ENCODE data around the gene STUM. TPM values are rescaled to one million over a fixed set of nuclear protein-coding genes. Genes with fewer than 3 reads are reported as not detected.

STUM gene
- total and polyA plus RNA-seq, 2 of the 8 experiments (the other 6 are each of a cell fraction or from before 2014, with no cell fraction given) = 0.76 to 1.2 TPM

GRCh38 chr1:226575436-226575720, 26.8 kb downstream of the STUM start (continued):
- no peak for TF ChIP-seq HDAC6 (IDR thresholded peaks at IDR 0.05; ENCODE audit: low read depth, low read length)

Data from H1 (cell line).